T-helper 17 cell (primary cell): Measurements from ENCODE around the gene SEMA3E. TPM values are rescaled to one million over a fixed set of nuclear protein-coding genes. Genes with fewer than 3 reads are reported as not detected.
"Not testable (repeated sequence)": the region's sequence is repeated elsewhere in the genome, so short reads cannot be mapped to it uniquely, and the experiment has no call there.

Experiments
- ATAC-seq: fragments of 150-1000 bp; cut with Tn5 transposase; 2 replicates; pipeline ENCODE4 v1.10.0; 2021; ENCODE audit warnings: mild to moderate bottlenecking, moderate library complexity
- DNase-seq, 3 donors: peaks; one replicate each; pipeline versions ENCODE4 v3.0.0 to v3.0.0-alpha.2; 2020 to 2021
- H3K9me3 ChIP-seq: one replicate; pipeline ENCODE4 v1.7.0; 2013; ENCODE audit warnings: low read length, mild to moderate bottlenecking; ENCODE audit not compliant: control insufficient read depth, poor library complexity, severe bottlenecking
- H3K27ac Mint-ChIP-seq: one replicate; pipeline ENCODE4 v1.8.0; 2022; ENCODE audit warnings: mild to moderate bottlenecking, moderate library complexity, mixed read lengths
- H3K27me3 Mint-ChIP-seq: one replicate; pipeline ENCODE4 v1.8.0; 2022; ENCODE audit warnings: mixed read lengths
- H3K36me3 Mint-ChIP-seq: one replicate; pipeline ENCODE4 v1.8.0; 2022; ENCODE audit warnings: low read depth, mixed read lengths
- H3K4me1 Mint-ChIP-seq: one replicate; pipeline ENCODE4 v1.8.0; 2022; ENCODE audit warnings: mild to moderate bottlenecking, mixed read lengths
- H3K4me3 Mint-ChIP-seq: one replicate; pipeline ENCODE4 v1.8.0; 2022; ENCODE audit warnings: mild to moderate bottlenecking, moderate library complexity, mixed read lengths
- total RNA-seq, 4 donors: library from RNA in 2 of 4; stranded (reverse) in 2 of 4; gene quantifications; one replicate each; pipeline ENCODE4 v1.2.3 and lab custom pipeline; 2022 to 2026

Gene SEMA3E
- total RNA-seq (not detected), total RNA-seq (lab: John Stamatoyannopoulos, UW) (0.15 to 0.23 reads per million in 2 donors)

DNA sequence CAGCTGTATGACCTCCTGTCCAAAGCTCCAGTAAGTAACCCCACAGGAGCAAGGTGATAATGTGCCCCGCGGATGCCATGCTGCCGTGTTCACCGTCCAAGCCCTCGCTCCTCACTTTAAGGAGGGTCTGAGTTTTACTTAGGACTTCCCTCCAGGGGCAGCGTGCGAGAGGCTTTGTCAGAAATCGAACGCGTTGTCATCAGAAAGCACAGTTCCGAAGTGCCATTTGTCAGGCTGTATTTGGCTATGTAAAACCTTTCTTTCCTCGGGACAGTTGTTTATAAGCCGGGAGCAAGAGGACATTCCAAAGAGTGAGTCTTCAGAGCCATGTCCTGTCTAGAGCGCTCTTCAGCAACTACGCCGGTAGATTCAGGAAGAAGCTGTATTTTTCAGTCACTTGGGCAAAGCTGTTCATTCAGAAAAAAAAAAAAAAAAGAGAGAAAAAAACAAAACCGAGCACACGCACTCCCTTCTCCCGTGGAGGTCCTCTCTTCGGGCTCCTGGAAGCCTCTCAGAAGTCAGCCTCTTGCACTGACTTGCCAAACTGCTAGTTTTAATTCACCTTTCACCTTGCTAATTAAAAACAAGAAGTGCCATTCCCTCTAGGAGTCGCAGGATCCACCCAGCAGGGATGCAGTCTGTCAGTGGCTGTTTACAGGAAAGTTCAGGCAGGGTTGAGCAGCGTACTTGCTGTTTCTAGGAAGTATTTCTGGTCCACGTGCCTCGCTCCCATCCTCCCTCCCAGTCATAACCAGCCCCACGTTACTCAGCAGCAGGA, at the start of gene SEMA3E:
Gene SEMA3E, minus strand, starts transcription at position 676 of the 778 bp plus-strand sequence.
- no peak within 1 kb of the TSS for H3K4me3 Mint-ChIP-seq
- DNase-seq (no peak), ATAC-seq (no peak)
- H3K27ac Mint-ChIP-seq = no peak within 1 kb of the TSS
- no peaks in the 10 kb centered on the region for H3K4me1 Mint-ChIP-seq
- H3K27me3 Mint-ChIP-seq = no peaks in the 10 kb centered on the region
- H3K36me3 Mint-ChIP-seq = no peaks in the 10 kb centered on the region
- H3K9me3 ChIP-seq = no peaks in the 10 kb centered on the region

DNA sequence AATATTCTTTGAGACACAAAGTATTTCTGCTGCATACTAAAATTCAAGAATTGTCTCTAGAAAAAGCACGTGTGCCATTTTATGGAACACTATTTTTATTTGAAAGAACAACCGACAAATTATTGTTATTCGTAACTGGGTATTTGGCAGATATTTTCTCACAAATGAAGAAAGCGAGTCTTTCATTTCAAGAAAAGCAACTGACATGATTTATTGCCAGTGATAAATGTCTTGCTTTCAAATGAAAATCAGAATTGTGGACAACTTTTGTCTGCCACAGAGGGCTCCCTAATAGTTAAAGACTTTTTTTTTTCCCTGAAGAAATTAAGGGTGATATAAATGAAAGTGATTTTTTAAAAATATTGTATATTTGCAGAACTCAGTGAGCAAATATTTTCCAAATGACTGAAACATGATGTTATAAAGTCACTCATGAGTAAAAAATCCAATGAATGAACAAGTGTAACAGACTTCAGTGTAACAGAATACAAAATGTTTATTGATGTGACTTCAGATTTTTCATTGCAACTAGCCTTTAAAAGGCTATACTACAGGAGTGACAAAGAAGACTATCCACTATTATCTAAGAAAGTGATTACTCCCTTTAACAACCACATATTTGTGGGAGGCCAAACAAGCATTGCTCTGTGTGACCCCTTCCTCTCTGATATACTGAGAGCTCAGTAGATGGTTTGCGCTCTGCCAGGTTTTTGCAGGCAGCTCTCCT, 49.0 kb upstream of the SEMA3E start:
- no peaks in the 10 kb centered on the region for H3K4me1 Mint-ChIP-seq
- no peak overlapping the region for H3K4me3 Mint-ChIP-seq
- H3K36me3 Mint-ChIP-seq = no peaks in the 10 kb centered on the region
- no peak overlapping the region for H3K27ac Mint-ChIP-seq
- ATAC-seq (no peak), DNase-seq (no peak)
- no peaks in the 10 kb centered on the region for H3K27me3 Mint-ChIP-seq
- no peaks in the 10 kb centered on the region for H3K9me3 ChIP-seq

DNA sequence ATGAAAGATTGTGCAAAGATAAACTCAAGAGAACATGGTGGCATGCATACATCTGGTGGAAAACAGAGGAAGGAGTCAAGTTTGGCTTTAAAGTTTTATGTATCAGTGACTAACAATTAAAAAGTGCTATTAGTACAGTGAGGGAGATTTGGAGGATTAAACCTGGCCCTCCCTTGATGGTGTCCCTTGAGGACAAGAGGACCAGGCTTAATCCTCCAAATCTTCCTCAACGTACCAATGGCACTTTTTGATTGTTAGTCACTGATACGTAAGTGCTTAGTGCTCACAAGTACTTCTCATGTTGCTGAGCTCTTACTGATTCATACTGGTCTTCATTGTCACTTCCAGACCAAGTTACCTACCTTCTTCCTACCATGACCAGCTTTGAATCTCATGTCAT, 47.2 kb upstream of the SEMA3E start:
- Mint-ChIP-seq H3K27me3 (no peaks in the 10 kb centered on the region), H3K4me1 (no peaks in the 10 kb centered on the region), H3K4me3 (no peak overlapping the region), H3K27ac (no peak overlapping the region), H3K36me3 (no peaks in the 10 kb centered on the region)
- ATAC-seq (no peak), DNase-seq (no peak)
- no peaks in the 10 kb centered on the region for H3K9me3 ChIP-seq

DNA sequence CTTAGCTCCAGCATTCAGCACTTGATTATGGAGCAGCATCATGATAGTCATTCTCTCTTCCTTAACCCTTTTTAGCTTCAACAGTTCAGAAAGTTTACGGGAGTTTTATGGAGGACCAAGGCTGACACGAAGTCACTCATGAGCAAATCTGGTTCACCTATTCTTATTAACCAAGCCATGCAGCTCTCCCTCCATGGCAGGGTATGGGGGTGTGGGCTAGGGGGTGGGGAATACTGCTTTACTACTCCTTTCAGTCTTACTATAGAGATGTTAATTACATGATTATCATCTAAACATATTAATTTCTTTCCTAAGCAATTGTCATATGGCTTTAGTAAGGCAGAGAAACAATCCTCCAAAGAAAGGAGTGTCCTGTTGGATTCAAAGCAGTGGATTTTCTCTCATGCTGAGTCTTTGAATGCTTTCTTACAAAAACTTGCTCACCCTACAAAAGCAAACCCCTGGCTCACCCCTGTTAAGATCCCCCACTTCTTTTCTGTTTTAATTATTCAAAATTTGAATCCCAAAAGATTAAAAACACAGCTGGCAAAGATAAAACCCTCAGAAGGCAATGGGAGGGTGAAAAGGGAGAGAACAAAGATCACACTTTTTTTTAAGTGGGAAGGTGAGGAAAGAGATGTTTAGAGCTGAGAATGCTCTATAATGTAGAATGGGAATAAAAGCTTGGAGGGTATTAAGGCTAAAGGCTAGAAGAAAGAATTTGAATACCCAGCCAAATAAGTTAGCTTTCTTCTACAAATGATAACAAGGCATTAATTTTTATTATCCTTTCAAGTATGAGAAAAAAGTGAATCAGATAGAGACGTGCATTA, 46.4 kb upstream of the SEMA3E start:
- H3K27me3 Mint-ChIP-seq = no peaks in the 10 kb centered on the region
- H3K4me1 Mint-ChIP-seq = no peaks in the 10 kb centered on the region
- H3K4me3 Mint-ChIP-seq = no peak overlapping the region
- H3K27ac Mint-ChIP-seq = no peak overlapping the region
- H3K36me3 Mint-ChIP-seq = no peaks in the 10 kb centered on the region
- ATAC-seq (no peak), DNase-seq (no peak)
- H3K9me3 ChIP-seq = no peaks in the 10 kb centered on the region

GRCh38 chr7:83693256-83693655, 44.3 kb upstream of the SEMA3E start:
- Mint-ChIP-seq H3K36me3 (no peaks in the 10 kb centered on the region), H3K27ac (no peak overlapping the region), H3K27me3 (no peaks in the 10 kb centered on the region), H3K4me3 (no peak overlapping the region), H3K4me1 (no peaks in the 10 kb centered on the region)
- no peaks in the 10 kb centered on the region for H3K9me3 ChIP-seq
- DNase-seq = no peak
- no peak for ATAC-seq

DNA sequence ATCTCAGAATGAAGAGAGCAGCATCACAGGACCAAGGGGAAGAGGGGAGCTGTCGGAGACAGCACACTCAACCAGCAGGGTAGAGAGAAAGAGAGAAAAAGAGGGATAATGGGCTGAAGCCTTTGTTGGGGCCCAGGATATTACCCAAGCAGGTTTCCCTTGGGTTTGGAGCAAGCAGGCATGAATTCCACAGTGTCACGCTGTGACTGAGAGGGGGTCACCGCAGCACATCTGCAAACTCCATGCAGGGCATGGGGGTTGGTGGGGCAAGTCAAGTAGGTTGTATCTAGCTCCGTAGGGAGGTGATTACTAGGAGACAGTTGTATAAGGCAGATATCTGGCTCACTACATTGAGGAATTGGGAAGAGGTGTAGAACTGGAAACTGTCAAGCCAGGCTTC, 42.2 kb upstream of the SEMA3E start:
- Mint-ChIP-seq H3K36me3 (no peaks in the 10 kb centered on the region), H3K4me1 (no peaks in the 10 kb centered on the region), H3K4me3 (no peak overlapping the region), H3K27ac (no peak overlapping the region), H3K27me3 (no peaks in the 10 kb centered on the region)
- H3K9me3 ChIP-seq = no peaks in the 10 kb centered on the region
- ATAC-seq (no peak), DNase-seq (no peak)

DNA sequence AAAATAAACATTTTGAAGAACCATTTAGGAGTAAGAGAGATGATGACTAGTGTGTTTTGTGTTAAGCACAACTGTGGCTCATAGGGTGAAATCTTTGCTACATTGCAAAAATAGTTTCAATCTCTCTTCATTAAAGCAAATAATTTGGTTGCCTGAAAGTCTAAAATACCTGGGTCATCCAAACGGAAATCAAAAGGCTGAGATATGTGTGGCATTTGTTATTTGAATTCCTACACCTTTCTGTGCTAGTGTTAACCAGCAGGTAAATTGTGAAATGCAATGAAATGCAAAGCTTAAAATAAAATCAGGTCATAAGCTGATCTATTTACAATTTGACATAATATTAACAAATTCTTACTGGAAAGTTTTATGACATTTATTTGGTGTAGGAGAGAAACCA, 40.9 kb upstream of the SEMA3E start:
- ATAC-seq (no peak), DNase-seq (no peak)
- Mint-ChIP-seq H3K4me1 (no peaks in the 10 kb centered on the region), H3K4me3 (no peak overlapping the region), H3K27me3 (no peaks in the 10 kb centered on the region), H3K27ac (no peak overlapping the region), H3K36me3 (no peaks in the 10 kb centered on the region)
- H3K9me3 ChIP-seq = no peaks in the 10 kb centered on the region

DNA sequence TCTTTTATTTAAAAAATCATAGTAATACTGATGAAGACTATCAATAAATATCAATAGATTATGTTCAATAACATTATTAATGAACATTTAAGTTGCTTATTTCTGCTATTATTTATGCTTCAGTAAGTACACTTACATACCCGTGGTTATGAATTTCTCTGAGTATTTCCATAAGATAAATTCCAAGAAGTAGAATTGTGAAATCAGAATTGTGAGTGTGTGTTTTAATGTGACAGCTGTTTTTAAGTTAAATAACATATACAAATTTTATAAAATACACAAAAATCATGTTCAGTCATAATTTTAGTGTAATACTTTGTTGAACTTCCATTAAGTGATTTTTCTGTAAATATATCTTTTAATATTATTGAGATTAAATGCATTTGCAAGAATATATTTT, 37.5 kb upstream of the SEMA3E start:
- no peaks in the 10 kb centered on the region for H3K9me3 ChIP-seq
- no peaks in the 10 kb centered on the region for H3K36me3 Mint-ChIP-seq
- H3K4me3 Mint-ChIP-seq = no peak overlapping the region
- no peaks in the 10 kb centered on the region for H3K27me3 Mint-ChIP-seq
- DNase-seq (no peak), ATAC-seq (no peak)
- H3K27ac Mint-ChIP-seq = no peak overlapping the region
- H3K4me1 Mint-ChIP-seq = no peaks in the 10 kb centered on the region

- H3K27ac Mint-ChIP-seq = no peak overlapping the region
- no peaks in the 10 kb centered on the region for H3K9me3 ChIP-seq
- H3K36me3 Mint-ChIP-seq = no peaks in the 10 kb centered on the region
- H3K4me3 Mint-ChIP-seq = no peak overlapping the region
- H3K27me3 Mint-ChIP-seq = no peaks in the 10 kb centered on the region
- ATAC-seq (no peak), DNase-seq (no peak)
- H3K4me1 Mint-ChIP-seq = no peaks in the 10 kb centered on the region
These were observed 36.0 kb upstream of the SEMA3E start for GRCh38 chr7:83684928-83685327.

DNA sequence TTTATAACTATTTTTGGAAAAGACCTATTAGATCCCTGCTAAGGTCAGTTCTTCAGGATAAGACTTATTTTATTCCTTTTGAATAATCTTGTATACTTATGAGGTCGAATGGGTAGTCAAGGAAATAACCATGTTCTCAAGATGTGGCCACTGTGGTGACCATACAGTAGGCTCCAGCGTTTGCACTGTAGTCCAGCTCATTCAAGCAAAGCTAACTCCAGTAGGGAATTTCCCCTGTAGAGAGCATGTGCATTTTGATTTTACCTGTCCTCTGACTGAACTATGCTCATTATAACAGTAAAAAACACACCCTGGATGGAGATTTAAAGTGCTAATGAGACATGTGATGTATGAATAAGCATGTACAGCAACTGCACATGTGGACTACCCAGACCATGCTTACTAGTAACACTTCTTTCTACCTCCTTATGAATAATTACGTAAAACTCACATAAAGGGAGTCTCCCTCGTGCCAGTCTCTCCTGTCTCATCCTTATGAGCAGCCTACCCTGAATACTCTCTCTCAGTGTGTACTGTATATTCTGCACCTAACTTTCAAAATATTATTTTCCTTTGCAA, 32.4 kb upstream of the SEMA3E start:
- no peak for DNase-seq
- no peaks in the 10 kb centered on the region for H3K36me3 Mint-ChIP-seq
- H3K27me3 Mint-ChIP-seq = no peaks in the 10 kb centered on the region
- H3K9me3 ChIP-seq = no peaks in the 10 kb centered on the region
- ATAC-seq = no peak
- H3K27ac Mint-ChIP-seq = no peak overlapping the region
- no peak overlapping the region for H3K4me3 Mint-ChIP-seq
- no peaks in the 10 kb centered on the region for H3K4me1 Mint-ChIP-seq

DNA sequence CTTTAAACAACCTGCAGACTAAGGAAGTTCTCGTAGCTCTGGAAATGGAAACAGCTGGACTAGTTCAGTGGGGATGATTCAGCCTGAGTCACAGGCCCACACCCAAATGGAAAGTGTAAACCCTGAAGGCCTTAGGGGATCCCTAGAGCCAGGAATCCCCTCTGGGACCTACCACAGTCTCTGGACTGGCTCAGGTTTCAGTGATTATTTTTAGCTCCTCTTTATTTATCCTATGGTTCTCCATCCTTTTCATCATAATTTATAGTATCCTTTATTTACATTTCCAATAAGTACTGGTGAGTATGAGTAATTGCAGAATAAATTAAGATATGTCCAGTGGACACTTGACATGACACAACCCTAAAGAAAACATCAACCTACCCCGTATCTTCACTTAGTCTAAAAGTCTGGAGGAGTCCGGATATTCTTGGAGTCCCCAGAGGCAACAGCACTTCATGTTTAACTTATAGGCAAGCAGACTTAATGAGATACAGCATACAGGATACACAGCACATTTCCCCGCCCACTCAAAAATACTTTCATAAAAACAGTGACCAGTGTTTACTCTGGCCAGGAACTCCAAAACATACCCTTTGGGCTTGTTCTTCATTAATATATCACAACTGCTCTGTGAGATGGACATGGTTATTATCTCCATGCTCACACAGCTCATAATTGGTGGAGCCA, 28.4 kb upstream of the SEMA3E start:
- Mint-ChIP-seq H3K27ac (no peak overlapping the region), H3K27me3 (no peaks in the 10 kb centered on the region), H3K36me3 (no peaks in the 10 kb centered on the region), H3K4me3 (no peak overlapping the region), H3K4me1 (no peaks in the 10 kb centered on the region)
- ATAC-seq = no peak
- H3K9me3 ChIP-seq = no peaks in the 10 kb centered on the region
- no peak for DNase-seq

GRCh38 chr7:83673291-83673690, 24.4 kb upstream of the SEMA3E start:
- not testable (repeated sequence) for H3K27me3 Mint-ChIP-seq, H3K4me1 Mint-ChIP-seq, H3K9me3 ChIP-seq, DNase-seq, H3K27ac Mint-ChIP-seq, H3K36me3 Mint-ChIP-seq, ATAC-seq, H3K4me3 Mint-ChIP-seq
